Lower leg skin (tissue), 3 donors: ENCODE data around the gene GFPT1.

Experiments used
- POLR2A ChIP-seq, 2 donors: fragments of 450-650 bp; IDR thresholded peaks; one replicate each; pipeline ENCODE4 v1.6.1; 2016 to 2017; ENCODE audit warnings: antibody characterized with exemption in 2 of 2, mild to moderate bottlenecking in 1 of 2, moderate library complexity in 1 of 2
- TF ChIP-seq, protein P1 (sequence below), 3 donors: fragments of 450-650 bp; IDR thresholded peaks; one replicate each; pipeline ENCODE4 v1.5.1; 2016; ENCODE audit warnings: antibody characterized with exemption in 3 of 3, mild to moderate bottlenecking in 3 of 3, moderate library complexity in 2 of 3

DNA sequence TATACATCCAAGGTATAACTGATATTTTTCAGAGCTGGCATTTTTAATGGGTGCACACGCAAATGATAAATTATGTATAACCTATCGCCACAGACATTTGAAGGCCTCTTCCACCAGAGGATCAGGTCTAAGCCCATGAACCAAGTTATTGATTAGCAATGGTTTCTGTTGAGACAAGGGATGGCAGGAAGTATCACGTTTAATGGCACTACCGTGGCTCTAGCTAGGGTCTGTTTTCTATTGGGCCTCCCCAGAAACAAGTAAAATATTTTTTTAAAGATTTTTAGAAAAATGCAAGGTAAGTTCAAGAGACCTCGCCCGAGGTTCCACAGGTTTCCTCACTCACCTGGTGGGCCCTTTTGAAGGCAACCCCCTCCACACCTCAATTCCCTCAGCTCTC lies 667 bp downstream of the GFPT1 start:
- no peak for TF ChIP-seq POLR2A (IDR thresholded peaks at IDR 0.05)
- TF ChIP-seq, protein P1, sequence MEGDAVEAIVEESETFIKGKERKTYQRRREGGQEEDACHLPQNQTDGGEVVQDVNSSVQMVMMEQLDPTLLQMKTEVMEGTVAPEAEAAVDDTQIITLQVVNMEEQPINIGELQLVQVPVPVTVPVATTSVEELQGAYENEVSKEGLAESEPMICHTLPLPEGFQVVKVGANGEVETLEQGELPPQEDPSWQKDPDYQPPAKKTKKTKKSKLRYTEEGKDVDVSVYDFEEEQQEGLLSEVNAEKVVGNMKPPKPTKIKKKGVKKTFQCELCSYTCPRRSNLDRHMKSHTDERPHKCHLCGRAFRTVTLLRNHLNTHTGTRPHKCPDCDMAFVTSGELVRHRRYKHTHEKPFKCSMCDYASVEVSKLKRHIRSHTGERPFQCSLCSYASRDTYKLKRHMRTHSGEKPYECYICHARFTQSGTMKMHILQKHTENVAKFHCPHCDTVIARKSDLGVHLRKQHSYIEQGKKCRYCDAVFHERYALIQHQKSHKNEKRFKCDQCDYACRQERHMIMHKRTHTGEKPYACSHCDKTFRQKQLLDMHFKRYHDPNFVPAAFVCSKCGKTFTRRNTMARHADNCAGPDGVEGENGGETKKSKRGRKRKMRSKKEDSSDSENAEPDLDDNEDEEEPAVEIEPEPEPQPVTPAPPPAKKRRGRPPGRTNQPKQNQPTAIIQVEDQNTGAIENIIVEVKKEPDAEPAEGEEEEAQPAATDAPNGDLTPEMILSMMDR (IDR thresholded peaks at IDR 0.05), result no peak
